ENCODE measurements around the gene CAMKK1. TPM values are rescaled to one million over a fixed set of nuclear protein-coding genes. Genes with fewer than 3 reads are reported as not detected.

Gene CAMKK1
- total and polyA plus RNA-seq, 2 experiments from 2014 or later = 4.3 to 7.1 TPM

DNA sequence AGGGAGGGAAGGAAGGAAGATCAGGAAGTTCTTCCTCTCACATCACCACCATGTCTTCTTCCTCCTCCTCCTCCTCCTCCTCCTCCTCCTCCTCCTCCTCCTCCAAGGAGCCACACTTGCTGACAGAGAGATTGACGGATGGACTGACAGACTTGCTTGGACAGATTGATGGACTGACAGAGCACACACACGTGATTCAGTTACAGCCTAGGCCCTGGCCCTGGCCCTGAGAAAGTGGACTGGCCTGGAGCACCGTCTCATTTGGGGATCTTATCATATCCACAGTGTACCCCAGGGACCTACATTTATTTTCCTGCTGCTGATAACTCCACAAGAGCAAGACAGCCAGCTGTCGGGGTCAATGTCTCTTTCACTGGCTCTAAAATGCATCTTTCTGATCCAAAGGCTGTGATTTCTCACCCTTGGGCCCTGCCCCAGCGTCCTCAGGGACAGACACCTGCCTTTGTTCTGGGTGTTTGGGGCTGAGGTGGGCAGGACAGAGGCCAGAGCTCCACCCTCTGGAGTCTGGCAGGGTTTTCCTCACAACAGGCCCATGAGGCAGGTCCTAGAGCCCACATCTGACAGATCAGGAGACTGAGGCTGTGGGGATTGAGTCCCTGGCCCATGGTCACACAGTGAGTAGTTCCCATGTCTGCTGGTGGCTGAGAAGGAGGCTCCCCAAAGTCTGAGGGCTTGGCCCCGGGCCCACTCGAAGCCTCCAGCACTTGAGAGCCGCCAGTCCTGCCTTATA is 25.7 kb upstream of the CAMKK1 start:
- Histone ChIP-seq H3K79me2 (replicated peaks; ENCODE audit: insufficient read depth) (no peaks in the 10 kb centered on the region), H3K27ac (ENCODE audit: low read depth) (no peak overlapping the region), H3K4me1 (ENCODE audit: insufficient read depth) (no peaks in the 10 kb centered on the region; the same call in 1 of the 2 replicates), H4K20me1 (replicated peaks; ENCODE audit: insufficient read depth) (no peaks in the 10 kb centered on the region), H3K4me2 (no peak overlapping the region), H3K36me3 (ENCODE audit: insufficient read depth) (no peaks in the 10 kb centered on the region), H3K9me2 (ENCODE audit: insufficient read depth) (no peaks in the 10 kb centered on the region), H2AFZ (peak overlapping the region; percentile 38; the same call in 1 of the 2 replicates), H3K4me3 (no peak overlapping the region), H3F3A (replicated peaks; ENCODE audit: low read depth) (no peaks in the 10 kb centered on the region), H3K27me3 (ENCODE audit: insufficient read depth) (no peaks in the 10 kb centered on the region)
- Mint-ChIP-seq H3K4me1 (peaks cover 5% of the 10 kb centered on the region), H3K4me3 (no peak overlapping the region), H3K9me3 (no peaks in the 10 kb centered on the region), H3K27me3 (ENCODE audit: insufficient read depth, low read depth, poor library complexity) (peaks cover 4% of the 10 kb centered on the region), H3K27ac (no peak overlapping the region), H3K36me3 (ENCODE audit: low read depth) (no peaks in the 10 kb centered on the region)
- no peak for TF ChIP-seq ZNF331 (CRISPR knock-in tag; IDR thresholded peaks at IDR 0.05; ENCODE audit: low read depth)
- TF ChIP-seq POLR2AphosphoS5 (IDR thresholded peaks at IDR 0.05; ENCODE audit: low read depth) = no peak
- no peak for TF ChIP-seq ZNF114 (CRISPR knock-in tag; IDR thresholded peaks at IDR 0.05)
- TF ChIP-seq, protein P1, sequence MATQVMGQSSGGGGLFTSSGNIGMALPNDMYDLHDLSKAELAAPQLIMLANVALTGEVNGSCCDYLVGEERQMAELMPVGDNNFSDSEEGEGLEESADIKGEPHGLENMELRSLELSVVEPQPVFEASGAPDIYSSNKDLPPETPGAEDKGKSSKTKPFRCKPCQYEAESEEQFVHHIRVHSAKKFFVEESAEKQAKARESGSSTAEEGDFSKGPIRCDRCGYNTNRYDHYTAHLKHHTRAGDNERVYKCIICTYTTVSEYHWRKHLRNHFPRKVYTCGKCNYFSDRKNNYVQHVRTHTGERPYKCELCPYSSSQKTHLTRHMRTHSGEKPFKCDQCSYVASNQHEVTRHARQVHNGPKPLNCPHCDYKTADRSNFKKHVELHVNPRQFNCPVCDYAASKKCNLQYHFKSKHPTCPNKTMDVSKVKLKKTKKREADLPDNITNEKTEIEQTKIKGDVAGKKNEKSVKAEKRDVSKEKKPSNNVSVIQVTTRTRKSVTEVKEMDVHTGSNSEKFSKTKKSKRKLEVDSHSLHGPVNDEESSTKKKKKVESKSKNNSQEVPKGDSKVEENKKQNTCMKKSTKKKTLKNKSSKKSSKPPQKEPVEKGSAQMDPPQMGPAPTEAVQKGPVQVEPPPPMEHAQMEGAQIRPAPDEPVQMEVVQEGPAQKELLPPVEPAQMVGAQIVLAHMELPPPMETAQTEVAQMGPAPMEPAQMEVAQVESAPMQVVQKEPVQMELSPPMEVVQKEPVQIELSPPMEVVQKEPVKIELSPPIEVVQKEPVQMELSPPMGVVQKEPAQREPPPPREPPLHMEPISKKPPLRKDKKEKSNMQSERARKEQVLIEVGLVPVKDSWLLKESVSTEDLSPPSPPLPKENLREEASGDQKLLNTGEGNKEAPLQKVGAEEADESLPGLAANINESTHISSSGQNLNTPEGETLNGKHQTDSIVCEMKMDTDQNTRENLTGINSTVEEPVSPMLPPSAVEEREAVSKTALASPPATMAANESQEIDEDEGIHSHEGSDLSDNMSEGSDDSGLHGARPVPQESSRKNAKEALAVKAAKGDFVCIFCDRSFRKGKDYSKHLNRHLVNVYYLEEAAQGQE (IDR thresholded peaks at IDR 0.05; ENCODE audit: unreplicated experiment) = no peak
- no peak for TF ChIP-seq NANOG (IDR thresholded peaks at IDR 0.05; ENCODE audit: borderline replicate concordance)
- DNase-seq (ENCODE audit: low spot score) (no peak), ATAC-seq (peak; percentile 12; the same call in 2 of the 3 replicates)

DNA sequence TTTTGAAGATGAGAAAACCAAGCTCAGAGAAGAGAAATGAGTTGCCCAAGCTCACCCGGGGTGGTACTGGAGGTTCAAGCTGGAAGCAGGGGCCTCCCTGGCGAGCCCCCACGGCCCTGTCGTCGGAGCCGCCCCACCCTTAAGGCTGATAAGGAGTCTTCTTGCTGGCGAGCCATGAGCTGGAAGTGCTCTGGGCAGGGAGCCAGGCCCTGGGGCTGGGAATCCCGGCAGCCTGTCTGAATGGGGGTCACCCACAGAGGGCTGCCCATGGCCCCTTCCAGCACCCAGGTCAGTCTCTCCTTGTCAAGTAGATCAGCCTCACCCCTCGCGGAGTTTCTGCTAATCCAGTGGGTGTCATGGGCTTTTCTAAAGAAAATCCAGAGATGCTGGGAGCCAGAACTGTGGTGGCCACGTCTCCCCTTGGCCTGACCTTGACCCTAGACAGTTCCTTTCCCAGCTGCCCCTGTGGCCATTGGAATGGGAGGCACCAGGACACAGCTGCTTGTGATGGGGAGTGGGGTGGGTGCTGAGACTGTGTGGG is 24.6 kb upstream of the CAMKK1 start:
- H3K9me3 Mint-ChIP-seq = no peaks in the 10 kb centered on the region
- Histone ChIP-seq H4K20me1 (replicated peaks; ENCODE audit: insufficient read depth) (no peaks in the 10 kb centered on the region), H3K9me2 (ENCODE audit: insufficient read depth) (no peaks in the 10 kb centered on the region), H3K4me1 (ENCODE audit: insufficient read depth) (no peaks in the 10 kb centered on the region; the same call in 1 of the 2 replicates), H3K4me3 (no peak overlapping the region), H3K27ac (ENCODE audit: low read depth) (no peak overlapping the region), H3K36me3 (ENCODE audit: insufficient read depth) (no peaks in the 10 kb centered on the region), H2AFZ (no peak overlapping the region), H3K79me2 (replicated peaks; ENCODE audit: insufficient read depth) (no peaks in the 10 kb centered on the region), H3F3A (replicated peaks; ENCODE audit: low read depth) (no peaks in the 10 kb centered on the region), H3K4me2 (no peak overlapping the region), H3K27me3 (ENCODE audit: insufficient read depth) (no peaks in the 10 kb centered on the region)
- TF ChIP-seq, protein P1 (IDR thresholded peaks at IDR 0.05; ENCODE audit: unreplicated experiment) = no peak
- TF ChIP-seq ZNF331 (CRISPR knock-in tag; IDR thresholded peaks at IDR 0.05; ENCODE audit: low read depth) = no peak
- TF ChIP-seq ZNF114 (CRISPR knock-in tag; IDR thresholded peaks at IDR 0.05) = no peak
- TF ChIP-seq, protein P2, sequence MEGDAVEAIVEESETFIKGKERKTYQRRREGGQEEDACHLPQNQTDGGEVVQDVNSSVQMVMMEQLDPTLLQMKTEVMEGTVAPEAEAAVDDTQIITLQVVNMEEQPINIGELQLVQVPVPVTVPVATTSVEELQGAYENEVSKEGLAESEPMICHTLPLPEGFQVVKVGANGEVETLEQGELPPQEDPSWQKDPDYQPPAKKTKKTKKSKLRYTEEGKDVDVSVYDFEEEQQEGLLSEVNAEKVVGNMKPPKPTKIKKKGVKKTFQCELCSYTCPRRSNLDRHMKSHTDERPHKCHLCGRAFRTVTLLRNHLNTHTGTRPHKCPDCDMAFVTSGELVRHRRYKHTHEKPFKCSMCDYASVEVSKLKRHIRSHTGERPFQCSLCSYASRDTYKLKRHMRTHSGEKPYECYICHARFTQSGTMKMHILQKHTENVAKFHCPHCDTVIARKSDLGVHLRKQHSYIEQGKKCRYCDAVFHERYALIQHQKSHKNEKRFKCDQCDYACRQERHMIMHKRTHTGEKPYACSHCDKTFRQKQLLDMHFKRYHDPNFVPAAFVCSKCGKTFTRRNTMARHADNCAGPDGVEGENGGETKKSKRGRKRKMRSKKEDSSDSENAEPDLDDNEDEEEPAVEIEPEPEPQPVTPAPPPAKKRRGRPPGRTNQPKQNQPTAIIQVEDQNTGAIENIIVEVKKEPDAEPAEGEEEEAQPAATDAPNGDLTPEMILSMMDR (conservative IDR thresholded peaks at IDR 0.05; ENCODE audit: low read depth in 2 of 2) = no peak
- TF ChIP-seq CREB1 (CRISPR knock-in tag; IDR thresholded peaks at IDR 0.05; ENCODE audit: low read depth) = no peak
- no peak for TF ChIP-seq NANOG (IDR thresholded peaks at IDR 0.05; ENCODE audit: borderline replicate concordance)
- H3K27ac Mint-ChIP-seq = no peak overlapping the region
- peaks cover 4% of the 10 kb centered on the region for H3K27me3 Mint-ChIP-seq (ENCODE audit: insufficient read depth, low read depth, poor library complexity)
- ATAC-seq = no peak
- DNase-seq (ENCODE audit: low spot score) = no peak
- no peak overlapping the region for H3K4me3 Mint-ChIP-seq
- no peaks in the 10 kb centered on the region for H3K36me3 Mint-ChIP-seq (ENCODE audit: low read depth)
- peaks cover 5% of the 10 kb centered on the region; the same call in 2 of the 3 replicates for H3K4me1 Mint-ChIP-seq

Measured in GM23338 (cell line).